Cardiac fibroblast (primary cell): ENCODE measurements around the gene CTXN3.

ENCODE experiments used
- DNase-seq, 2 donors: peaks; one replicate each; pipeline versions ENCODE4 v3.0.0 to v3.0.0-alpha.2; 2010; ENCODE audit warnings: low read depth in 2 of 2
- H3K4me3 ChIP-seq, 2 donors: replicated peaks in 1 of 2; 1 replicate in 1 of 2; 2 replicates in 1 of 2; pipeline ENCODE4 v1.5.1; 2011; ENCODE audit warnings: low read depth in 2 of 2, low read length in 2 of 2, mild to moderate bottlenecking in 2 of 2, moderate library complexity in 1 of 2
- CTCF ChIP-seq: IDR thresholded peaks from one replicate; pipeline ENCODE4 v1.5.1; 2011; ENCODE audit warnings: low read depth, mild to moderate bottlenecking, low read length, inconsistent platforms

The CTXN3 gene

DNA sequence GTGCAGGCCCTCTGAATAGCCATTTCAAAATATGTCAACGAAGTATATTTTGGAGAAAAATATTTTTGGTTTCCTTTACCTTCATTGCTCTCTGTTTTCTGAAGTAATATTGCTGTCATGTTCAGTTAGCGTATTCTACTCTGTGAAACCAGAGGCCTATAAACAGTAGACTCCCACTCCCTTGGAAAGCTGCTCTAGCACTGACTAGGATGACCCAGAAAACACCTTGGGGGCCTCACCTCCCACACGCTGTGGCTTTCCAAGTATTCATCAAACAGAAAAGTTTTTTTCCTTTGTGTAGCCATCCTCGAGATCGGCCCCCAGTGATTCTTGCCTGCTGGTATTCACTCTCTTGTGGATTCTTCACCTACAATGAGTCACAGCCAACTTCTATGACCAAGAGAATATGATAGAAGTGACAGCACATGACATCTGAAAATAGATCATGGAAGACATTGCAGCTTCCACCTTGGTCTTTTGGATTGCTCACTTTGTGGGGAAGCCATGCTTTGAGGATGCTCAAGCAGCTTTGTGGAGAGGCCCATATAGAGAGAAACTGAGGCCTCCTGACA lies 28.9 kb upstream of the CTXN3 start:
- H3K4me3 ChIP-seq, result no peak overlapping the region
- no peak for TF ChIP-seq CTCF
- DNase-seq, result no peak

DNA sequence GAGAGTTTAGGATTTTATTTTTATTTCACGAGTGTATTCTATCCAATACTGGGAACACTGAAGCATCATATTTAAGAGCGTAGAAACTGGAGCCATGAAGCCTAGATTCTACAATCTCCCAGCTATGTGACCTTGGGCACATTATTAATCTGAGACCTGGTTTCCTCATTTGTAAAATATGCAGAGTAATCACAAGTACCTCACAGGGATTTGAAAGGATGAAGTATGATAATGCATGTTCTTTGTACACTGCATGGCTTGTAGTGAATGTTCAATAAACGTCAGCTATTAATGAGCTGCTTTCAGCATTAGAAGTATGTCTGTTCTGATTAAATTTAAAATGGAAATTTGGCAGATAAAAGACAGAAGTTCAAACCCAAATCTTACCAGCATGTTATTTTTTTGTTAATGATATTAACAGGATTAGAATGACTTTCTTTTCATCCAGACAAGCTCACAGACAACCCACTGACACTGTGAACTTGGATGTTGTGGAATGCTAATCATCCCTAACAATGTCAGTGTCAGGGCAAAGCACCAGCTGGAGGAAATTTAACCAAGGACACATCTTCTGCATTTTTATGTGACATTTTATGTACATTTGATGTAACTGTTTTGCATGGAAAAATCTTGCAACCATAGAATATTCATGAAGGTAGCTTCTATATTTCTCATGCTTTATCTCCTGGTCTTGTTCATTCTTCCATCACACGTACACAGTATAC lies 27.1 kb upstream of the CTXN3 start:
- TF ChIP-seq CTCF, result no peak
- no peak overlapping the region for H3K4me3 ChIP-seq
- no peak for DNase-seq

DNA sequence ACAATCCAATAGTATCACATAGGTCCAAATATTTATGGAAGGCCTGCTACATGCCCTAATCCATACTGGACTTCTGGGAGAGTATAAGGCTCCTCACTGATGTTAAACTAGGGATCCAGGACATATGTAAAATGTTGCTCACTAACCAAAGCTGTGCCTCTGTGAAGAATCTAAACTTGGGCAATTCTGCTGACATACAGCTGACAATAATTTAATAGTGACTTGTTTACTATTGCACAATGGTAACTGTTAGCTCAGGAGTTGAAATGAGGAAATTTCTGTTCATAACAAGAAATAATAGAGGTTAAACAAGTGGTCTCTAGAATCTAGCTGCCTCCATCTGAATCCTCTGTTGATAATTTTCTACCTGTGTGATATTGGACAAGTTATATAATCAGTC lies 14.9 kb upstream of the CTXN3 start:
- TF ChIP-seq CTCF, result no peak
- no peak overlapping the region for H3K4me3 ChIP-seq
- DNase-seq, result no peak

DNA sequence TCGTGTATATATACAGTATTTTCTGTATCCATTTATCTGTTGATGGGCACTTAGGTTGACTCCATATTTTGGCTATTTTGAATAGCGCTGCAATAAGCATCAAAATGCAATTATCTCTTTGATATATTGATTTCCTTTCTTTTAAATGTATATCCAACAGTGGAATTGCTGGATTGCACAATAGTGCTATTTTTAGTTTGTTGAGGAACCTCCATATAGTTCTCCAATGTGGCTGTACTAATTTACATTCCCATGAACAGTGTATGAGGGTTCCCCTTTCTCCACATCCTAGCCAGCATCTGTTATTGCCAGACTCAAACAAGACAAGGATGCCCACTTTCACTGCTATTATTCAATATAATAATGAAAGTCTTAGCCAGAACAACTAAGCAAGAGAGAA lies 9.1 kb upstream of the CTXN3 start:
- H3K4me3 ChIP-seq, result no peak overlapping the region
- no peak for DNase-seq

DNA sequence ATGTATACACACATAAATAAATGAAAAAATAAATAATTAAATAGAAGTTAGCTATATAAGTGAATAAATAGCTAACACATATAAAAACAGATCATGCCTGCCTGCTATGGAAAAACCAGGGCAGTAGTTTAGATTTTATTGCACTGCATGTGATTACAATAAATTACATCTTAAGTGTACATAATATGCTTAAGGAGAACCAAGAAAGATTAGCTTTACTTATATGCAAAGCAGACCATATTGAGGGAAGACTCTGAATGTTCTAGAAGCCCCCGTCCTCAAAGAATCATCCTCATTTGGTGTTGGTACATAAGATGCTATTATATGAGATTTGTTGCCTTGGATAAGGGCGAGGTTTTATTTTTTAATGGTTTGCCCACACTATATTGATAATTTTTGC lies 5.9 kb upstream of the CTXN3 start:
- no peak overlapping the region for H3K4me3 ChIP-seq
- DNase-seq, result no peak
- no peak for TF ChIP-seq CTCF

More for the DNA sequence above, 9.1 kb upstream of the CTXN3 start:
- no peak for TF ChIP-seq CTCF

DNA sequence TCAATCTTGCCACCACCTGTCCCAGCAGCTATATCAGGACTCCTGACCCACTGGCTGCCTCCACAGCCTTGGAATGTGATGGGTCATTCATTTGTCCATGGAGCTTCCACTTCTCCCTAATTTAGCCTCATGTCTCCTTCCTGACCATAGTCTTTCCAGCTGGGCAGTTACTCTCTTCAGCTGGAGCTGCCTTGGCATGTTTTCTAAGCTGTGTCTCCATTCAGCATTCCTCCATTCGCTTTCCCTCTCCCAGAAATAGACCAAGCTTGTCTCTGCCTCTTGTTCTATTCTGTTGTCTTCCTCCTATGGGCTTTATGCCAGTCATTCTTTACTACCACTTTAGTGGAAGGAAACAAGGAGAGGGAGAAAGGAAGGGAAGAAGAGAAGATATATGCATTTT lies 5.3 kb upstream of the CTXN3 start:
- TF ChIP-seq CTCF, result no peak
- no peak overlapping the region for H3K4me3 ChIP-seq
- no peak for DNase-seq
